ENCODE results near the gene CYP4F3. TPM values are rescaled to one million over a fixed set of nuclear protein-coding genes. Genes with fewer than 3 reads are reported as not detected.
"Not testable (repeated sequence)": the region's sequence is repeated elsewhere in the genome, so short reads cannot be mapped to it uniquely, and the experiment has no call there.

CYP4F3 gene
- total RNA-seq, 1 donor from 2014 or later: 1.00 TPM

DNA sequence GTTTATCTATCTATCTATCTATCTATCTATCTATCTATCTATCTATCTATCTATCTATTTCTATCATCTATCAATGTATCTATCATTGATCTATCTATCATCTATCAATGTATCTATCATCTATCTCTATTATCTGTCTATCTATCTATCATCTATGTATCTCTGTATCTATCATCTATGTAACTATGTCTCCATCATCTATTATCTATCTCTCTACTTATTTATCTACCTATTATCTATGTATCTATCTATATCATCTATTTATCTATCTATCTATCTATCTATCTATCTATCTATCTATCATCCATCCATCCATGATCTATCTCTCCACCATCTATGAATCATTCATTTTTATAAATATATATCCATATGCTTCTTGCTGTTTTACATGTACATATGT lies 15.8 kb downstream of the CYP4F3 start:
- no peak for DNase-seq (ENCODE audit: low spot score)
- intact Hi-C loops (cut with DNase I): no loop called here

DNA sequence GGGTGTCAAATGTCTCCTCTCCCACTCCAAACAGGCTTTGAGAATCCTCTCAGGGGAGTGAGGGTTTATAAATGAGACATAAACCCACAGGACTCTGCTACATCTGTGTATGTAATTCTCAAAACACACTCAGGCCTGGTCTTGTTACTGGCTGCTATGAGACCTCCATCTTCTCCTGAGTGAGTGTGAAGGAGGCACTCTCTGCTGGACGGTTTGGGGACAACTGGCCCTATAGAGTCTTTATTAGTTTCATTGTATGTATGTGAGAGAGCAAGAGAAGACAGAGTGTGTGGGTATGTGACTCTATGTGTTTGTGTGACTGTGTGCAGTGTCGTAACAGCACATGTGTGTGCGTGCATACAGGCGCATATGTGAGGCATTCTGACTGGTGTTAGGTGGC lies 22.6 kb downstream of the CYP4F3 start:
- intact Hi-C loops (cut with DNase I): no loop called here
- DNase-seq (ENCODE audit: low spot score): no peak

DNA sequence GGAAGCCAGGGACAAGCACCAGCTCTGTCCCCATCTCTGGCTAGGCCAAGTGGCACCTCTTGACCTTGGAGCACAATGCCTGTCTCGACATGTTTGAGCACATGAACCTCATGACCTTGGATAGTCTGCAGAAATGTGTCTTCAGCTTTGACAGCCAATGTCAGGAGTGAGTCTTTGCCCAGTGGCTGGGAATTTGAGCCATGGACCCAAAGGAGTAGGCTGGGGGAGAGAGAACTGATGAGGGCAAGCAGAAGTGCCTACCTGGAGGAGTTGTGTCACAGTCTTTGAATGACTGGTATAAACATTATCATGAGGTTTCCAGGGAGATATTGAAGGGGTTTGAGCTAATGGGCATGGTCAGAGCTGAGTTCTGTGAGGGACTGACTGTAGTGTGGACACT lies 25.5 kb downstream of the CYP4F3 start:
- intact Hi-C loops (cut with DNase I): no loop called here
- DNase-seq (ENCODE audit: low spot score): no peak

DNA sequence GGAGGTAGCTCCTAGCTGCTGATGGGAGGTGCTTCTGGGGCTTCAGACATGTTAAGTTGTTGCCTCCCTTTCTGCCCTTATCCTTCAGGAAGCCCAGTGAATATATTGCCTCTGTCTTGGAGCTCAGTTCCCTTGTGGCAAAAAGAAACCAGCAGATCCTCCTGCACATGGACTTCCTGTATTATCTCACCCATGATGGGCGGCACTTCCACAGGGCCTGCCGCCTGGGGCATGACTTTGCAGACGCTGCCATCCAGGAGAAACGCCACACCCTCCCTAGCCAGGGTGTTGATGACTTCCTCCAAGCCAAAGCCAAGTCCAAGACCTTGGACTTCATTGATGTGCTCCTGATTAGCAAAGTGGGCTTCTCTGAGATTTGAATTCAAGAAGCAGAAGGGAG lies 26.2 kb downstream of the CYP4F3 start:
- DNase-seq (ENCODE audit: low spot score): no peak
- intact Hi-C loops (cut with DNase I): no loop called here

DNA sequence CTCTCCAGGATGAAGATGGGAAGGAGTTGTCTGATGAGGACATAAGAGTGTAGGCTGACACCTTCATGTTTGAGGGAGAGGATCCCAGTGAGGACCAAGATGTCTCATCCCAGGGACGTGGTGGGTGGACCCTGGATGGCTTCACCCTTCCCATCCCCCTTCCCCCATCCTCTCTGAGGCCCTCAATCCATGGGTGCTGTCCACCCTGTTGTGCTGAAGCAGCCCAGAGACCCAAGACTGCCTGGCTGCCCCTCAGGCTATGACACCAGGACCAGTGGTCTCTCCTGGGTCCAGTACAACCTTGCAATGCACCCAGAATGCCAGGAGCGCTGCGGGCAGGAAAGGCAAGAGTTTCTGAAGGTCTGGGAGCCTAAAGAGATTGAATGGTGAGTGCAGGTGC lies 28.7 kb downstream of the CYP4F3 start:
- no peak for DNase-seq (ENCODE audit: low spot score)
- intact Hi-C loops (cut with DNase I): no loop called here

DNA sequence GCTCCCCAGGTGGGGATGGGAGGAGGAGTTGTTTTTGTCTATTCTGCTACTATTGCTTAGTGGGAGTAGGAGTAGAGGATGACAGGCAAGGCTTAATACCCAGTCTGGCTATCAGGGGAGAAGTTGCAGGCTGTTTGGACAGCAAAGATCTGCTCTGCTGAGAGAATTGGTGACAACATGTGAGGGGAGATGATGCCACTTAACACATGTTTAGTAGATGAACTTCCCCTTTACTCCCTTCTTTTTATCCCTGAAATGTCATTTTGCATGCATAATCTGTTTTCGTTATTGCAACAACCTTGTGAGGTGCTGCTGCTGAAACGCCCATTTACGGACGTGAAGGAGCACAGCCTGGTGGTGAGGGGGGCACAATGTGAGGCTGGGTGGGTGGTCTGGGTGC lies 29.2 kb downstream of the CYP4F3 start:
- intact Hi-C loops (cut with DNase I): no loop called here
- DNase-seq (ENCODE audit: low spot score): no peak

DNA sequence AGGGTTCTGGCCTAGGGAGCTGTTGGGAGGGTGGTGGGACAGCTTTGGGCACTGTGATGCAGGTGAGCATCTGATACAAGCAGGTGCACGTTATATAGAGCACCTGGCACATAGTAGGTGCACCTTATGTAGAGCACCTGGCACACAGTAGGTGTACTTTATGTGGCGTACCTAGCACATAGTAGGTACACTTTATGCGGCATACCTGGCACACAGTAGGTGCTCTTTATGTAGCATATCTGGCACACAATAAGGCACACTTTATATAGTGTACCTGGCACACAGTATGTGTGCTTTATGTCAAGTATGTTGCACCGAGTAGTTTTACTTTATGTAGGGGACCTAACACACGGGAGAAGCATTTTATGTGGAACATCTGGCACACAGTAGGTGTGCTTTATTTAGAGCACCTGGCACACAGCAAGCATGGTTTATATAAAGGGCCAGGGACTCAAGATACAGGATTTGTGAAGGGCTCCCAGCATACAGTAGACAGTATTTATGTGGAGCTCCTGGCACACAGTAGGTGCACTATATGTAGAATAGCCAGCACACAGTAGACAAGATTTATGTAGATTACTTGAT lies 30.6 kb downstream of the CYP4F3 start:
- intact Hi-C loops (cut with DNase I): no loop called here
- no peak for DNase-seq (ENCODE audit: low spot score)

DNA sequence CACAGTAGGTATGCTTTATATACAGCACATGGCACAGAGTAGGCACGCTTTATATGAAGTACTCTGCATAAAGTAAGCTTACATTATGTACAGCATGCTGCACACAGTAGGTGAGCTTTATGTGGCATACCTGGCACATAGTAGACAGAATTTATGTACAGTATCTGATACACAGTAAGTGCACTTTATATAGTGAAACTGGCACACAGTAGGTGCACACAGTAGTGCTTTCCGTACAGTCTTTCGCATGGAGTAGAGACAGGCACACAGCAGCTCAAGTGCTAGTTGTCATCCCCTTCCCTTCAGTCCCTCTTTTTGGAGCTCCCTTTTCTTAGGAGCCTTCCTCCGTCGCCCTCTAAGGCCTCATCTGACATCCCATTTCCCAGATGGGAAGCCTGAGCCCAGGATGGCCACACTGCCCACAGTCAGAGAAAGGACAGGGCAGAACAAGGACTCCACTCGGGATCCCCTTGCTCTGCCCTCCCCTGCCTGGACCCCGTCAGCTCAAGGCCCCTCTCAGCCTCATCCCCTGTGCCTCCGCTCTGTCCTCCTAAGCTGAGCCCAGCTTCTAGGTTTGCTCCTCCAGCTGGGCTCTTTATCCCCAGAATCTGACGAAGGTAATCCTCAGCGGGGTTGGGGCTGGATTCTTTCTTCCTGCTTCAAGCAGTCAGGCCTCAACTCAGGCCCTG lies 31.3 kb downstream of the CYP4F3 start:
- intact Hi-C loops (cut with DNase I): no loop called here
- no peak for DNase-seq (ENCODE audit: low spot score)

DNA sequence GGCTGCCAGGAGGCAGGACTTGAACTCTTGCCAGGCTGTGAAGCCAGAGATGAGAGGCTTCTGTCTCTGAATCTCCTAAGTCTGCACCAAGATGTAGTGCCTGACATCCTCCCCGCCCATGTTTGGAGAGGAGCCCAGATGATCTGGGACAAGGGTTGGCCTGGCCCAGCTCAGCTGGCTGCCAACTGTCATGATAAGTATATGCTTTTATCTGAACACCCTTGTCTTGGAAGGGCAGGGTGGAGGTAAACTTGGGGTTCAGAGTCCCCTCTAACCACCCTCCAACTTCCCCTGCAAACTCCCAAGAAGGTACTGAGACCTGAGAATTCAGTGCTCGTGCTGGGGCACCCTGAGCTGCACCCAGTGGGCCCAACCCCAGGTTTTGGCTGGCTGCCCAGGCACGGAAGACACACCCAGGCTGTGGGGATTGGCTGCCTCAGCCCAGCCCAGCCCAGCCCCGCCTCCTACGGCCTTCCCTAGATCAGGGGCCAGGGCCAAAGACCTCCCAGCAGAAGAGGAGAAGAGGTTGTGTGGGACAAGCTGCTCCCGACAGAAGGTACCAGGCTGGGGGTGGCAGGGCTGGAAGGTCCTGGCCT lies 32.0 kb downstream of the CYP4F3 start, which contains the start of gene CYP4F12:
CYP4F12 (plus strand) TSS at position 508 of the 596 bp plus-strand sequence. CDS start 443 bp downstream, outside the sequence.
- DNase-seq (ENCODE audit: low spot score): peak; percentile 86
- intact Hi-C loops (cut with DNase I): no loop called here

DNA sequence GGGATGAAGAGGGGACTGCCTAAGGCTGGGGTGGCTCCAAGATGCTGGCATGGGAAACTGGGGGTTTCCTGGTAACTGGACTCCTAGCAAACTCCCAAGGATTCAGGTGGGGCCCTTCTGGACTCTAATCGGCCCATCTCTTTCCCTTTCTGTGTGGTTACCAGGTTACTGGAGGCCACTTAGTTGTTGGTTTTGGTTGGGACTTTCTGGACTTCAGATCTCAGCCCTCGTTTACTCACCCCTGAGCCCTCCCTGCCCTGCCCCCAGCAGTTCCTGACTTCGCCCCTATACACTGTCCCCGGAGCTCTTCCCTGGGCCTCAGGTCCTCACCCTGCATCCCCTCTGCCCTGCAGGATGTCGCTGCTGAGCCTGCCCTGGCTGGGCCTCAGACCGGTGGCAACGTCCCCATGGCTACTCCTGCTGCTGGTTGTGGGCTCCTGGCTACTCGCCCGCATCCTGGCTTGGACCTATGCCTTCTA lies 32.5 kb downstream of the CYP4F3 start:
- DNase-seq (ENCODE audit: low spot score): no peak

DNA sequence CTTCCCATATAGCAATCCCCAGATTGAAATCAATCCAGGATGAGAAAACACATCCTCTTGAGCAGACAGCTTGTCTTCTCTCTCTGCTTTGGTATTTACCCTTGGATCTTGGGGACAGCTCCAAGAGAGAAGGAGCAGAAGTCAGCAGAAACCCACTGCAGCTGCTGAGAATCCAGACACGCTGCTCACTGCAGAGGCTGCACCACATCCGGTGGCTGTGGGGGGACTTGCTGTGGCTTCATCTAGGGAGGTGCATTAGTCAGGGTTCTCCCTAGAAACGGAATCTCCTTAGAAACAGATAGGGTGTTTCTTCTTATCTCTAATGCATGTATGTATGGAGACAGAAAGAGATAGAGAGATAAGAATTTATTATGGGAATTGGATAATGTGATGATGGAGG lies 34.9 kb downstream of the CYP4F3 start:
- DNase-seq (ENCODE audit: low spot score): no peak
- intact Hi-C loops (cut with DNase I): no loop called here

More for the DNA sequence above, 32.5 kb downstream of the CYP4F3 start:
- intact Hi-C loops (cut with DNase I): no loop called here

DNA sequence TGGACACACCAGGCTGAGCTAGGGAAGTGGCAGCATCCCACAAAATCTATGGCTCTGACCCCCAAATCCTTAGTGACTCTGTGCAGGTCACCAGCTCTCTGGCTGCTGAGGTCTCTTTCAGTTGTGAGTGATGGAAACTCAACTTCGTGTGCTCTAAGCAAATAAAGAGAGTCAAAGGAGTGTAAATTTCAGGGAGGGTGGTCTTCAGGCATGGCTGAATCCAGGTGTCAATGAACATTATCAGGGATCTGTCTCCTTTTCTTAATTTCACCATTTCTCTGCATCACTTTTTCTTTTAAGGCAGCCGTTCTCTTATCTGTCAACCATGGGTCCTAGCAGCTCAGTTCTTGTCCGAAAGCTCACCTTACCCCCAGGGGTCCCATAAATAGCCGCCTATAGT lies 38.4 kb downstream of the CYP4F3 start:
- no peak for DNase-seq (ENCODE audit: low spot score)
- intact Hi-C loops (cut with DNase I): no loop called here

DNA sequence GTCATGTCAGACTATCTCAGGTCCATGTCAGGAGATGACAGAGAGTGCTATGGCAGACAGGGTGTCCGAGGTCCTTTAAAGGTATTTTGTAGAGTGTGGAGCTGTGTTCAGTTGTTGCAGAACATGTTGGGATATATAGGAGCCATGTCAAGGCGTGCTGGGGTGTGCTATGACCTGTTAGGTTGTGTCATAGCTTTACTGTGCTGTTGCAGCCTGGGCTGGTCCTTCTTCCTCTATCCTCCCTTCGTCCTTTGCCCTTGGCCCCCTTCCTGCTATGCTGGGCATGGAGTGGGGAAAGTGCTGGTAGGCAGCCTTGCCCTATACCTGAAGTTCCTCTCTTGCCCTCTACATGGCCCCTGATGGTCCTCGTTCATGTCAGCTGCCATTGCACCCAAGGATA lies 39.2 kb downstream of the CYP4F3 start:
- DNase-seq (ENCODE audit: low spot score): not testable (repeated sequence)

DNA sequence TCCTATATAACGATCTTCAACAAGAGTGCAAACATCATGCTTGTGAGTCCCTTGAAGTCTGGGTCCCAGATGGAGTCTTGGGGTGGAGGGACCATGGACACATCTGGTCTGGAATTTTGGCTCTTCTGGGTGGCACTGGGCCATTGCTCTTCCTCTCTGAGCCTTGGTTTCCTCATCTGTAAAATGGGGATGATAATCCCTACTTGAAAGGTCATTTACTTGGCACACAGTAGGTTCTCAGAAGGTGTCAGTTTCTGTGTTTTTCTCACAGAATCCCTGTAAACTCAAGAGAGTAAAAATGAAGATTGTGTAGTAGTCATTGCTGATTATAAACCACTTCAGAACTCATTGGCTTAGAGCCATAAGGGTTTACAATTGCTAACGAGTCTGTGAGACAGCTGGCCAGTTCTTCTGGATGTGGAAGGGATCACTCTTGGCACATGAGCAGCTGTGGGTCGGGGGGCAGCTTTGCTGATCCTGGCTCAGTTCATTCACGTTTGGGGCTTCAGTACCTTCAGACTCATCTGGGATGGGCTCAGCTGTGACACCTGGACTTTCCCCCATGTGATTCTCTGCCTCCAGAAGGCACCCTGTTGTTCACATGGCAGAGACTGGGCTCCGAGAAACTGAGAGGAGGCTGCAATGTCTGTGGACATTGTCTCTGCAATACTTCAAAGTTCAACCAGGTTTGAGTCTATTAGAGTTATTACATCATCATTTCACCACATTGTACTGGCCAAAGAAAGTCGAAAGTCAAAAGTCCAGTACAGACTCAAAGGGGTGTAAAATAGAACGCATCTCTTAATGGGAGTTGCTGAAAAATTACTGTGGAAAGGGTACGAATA lies 40.0 kb downstream of the CYP4F3 start:
- intact Hi-C loops (cut with DNase I): no loop called here
- DNase-seq (ENCODE audit: low spot score): no peak

More for the DNA sequence above, 39.2 kb downstream of the CYP4F3 start:
- intact Hi-C loops (cut with DNase I): not testable (repeated sequence)

DNA sequence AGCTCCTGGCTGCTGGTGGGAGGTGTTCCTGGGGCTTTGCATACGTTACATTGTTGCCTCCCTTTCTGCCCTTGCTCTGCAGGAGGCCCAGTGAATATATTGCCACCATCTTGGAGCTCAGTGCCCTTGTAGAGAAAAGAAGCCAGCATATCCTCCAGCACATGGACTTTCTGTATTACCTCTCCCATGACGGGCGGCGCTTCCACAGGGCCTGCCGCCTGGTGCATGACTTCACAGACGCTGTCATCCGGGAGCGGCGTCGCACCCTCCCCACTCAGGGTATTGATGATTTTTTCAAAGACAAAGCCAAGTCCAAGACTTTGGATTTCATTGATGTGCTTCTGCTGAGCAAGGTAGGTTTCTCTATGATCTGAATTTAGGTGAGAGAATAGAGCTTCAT lies 42.7 kb downstream of the CYP4F3 start:
- intact Hi-C loops (cut with DNase I): no loop called here

DNA sequence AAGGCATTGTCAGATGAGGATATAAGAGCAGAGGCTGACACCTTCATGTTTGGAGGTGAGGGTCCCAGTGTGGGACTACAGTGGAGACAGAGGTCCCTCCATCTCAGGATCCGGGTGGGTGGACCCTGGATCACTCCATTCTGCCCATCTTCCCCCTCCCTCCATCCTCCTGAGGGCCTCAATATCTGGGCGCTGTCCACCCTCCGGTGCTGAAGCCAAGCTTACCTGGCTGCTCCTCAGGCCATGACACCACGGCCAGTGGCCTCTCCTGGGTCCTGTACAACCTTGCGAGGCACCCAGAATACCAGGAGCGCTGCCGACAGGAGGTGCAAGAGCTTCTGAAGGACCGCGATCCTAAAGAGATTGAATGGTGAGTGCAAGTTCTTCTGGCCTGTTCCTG lies 44.1 kb downstream of the CYP4F3 start:
- intact Hi-C loops (cut with DNase I): no loop called here
- DNase-seq (ENCODE audit: low spot score): no peak

More for the DNA sequence above, 42.7 kb downstream of the CYP4F3 start:
- no peak for DNase-seq (ENCODE audit: low spot score)

DNA sequence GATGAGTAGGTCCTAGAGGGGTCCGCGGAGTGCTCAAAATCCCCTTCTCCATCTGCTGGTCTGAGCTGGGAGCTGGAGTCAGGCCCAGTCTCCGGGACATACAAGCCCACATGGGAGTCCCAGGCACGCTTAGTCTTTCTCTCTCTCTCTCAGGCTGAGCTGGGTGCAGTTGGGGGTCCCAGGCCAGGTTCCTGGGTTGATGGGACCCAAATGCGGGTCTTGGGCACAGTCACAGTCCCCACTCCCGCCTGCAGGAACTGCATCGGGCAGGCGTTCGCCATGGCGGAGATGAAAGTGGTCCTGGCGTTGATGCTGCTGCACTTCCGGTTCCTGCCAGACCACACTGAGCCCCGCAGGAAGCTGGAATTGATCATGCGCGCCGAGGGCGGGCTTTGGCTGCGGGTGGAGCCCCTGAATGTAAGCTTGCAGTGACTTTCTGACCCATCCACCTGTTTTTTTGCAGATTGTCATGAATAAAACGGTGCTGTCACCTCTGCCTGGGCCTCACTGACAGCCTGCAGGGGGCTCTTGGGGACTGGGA lies 56.0 kb downstream of the CYP4F3 start:
- intact Hi-C loops (cut with DNase I): no loop called here

DNA sequence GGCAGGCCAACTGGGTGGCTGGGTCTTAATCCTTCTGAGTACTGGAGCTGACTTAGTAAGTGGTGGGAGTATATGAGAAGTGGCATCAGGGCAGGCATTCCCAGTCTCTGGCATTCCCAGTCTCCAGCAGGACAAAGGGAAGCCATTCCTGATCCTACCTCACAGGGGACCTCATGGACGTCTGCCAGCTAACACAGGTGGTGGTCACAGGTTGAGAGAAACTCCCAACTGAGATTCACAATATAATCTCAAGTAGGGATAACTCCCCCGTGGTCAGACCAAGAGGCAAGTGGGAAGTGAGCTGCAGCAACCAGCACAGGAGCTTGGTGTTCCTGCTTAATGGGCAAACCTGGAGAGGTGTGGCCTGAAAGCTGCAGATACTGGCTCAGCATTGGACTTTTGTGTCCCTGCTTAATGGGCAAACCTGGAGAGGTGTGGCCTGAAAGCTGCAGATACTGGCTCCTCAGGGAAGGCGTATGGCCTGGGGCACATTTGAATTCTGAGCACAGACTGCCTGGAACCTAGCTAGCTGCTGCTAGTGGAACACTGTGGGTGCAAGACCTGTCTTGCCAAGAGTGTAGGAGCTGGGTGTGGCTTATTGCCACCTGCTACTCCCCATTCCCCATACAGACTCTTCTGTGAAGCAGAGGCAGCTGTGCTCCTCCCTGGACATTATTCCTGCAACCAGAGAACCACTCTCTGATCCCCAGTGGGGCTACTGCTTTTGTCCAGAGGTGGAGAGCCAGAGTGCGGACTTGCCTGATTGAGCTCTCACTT lies 61.2 kb downstream of the CYP4F3 start:
- no peak for DNase-seq (ENCODE audit: low spot score)
- intact Hi-C loops (cut with DNase I): no loop called here

More for the DNA sequence above, 56.0 kb downstream of the CYP4F3 start:
- no peak for DNase-seq (ENCODE audit: low spot score)

DNA sequence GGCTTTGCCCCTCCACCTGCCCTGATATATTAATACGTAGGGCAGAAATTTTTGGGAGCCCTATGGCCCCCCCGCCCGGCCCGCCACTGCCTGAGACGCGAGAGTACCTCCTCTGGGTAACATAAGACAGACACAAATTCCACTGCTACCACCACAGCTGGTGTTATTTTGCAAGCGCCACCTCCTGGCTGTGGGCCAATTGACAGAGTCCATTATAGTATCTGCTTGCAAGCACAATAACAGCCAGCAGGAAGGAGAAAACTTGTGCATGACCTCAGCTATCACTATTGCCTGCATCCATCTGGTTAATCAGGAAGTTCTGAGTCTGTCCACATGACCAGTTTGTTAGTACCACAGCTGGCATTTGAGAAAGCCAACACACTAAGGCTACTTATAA lies 61.8 kb downstream of the CYP4F3 start:
- DNase-seq (ENCODE audit: low spot score): peak; percentile 79
- intact Hi-C loops (cut with DNase I): no loop called here
